Effector CD8-positive, alpha-beta T cell (primary cell): Measurements from ENCODE around the gene ZDHHC20.
A peak's percentile ranks its signal among the peaks of the same experiment; 100 is the strongest.

Experiments used
- DNase-seq: peaks from one replicate; lab custom pipeline; 2025; lab: John Stamatoyannopoulos, UW
- total RNA-seq, 4 experiments: gene quantifications; one replicate each; lab custom pipeline; 2026; lab: John Stamatoyannopoulos, UW

ZDHHC20 gene
- total RNA-seq: 133 to 176 (median 161) reads per million in 4 experiments

GRCh38 chr13:21458813-21459701 lies at the start of gene ZDHHC20:
Gene ZDHHC20, minus strand, starts transcription at chr13:21459303. Its CDS starts 132 bp downstream, at chr13:21459171.
- peak; percentile 83 for DNase-seq

GRCh38 chr13:21504379-21504778 lies 45.3 kb upstream of the ZDHHC20 start:
- DNase-seq: no peak

GRCh38 chr13:21501686-21502085 lies 42.6 kb upstream of the ZDHHC20 start:
- no peak for DNase-seq

- DNase-seq: no peak
These were observed 27.2 kb upstream of the ZDHHC20 start for GRCh38 chr13:21486322-21486721.

GRCh38 chr13:21483748-21484147 lies 24.6 kb upstream of the ZDHHC20 start:
- no peak for DNase-seq

- no peak for DNase-seq
These were observed 22.3 kb upstream of the ZDHHC20 start for GRCh38 chr13:21481359-21481758.

- DNase-seq: peak; percentile 21
These were observed 20.0 kb upstream of the ZDHHC20 start for GRCh38 chr13:21478881-21479808.

GRCh38 chr13:21476893-21477472 lies 17.9 kb upstream of the ZDHHC20 start:
- DNase-seq: peak; percentile 68

- DNase-seq: no peak
These were observed 16.0 kb upstream of the ZDHHC20 start for GRCh38 chr13:21475115-21475514.

- DNase-seq: no peak
These were observed 11.7 kb upstream of the ZDHHC20 start for GRCh38 chr13:21470785-21471184.

GRCh38 chr13:21466527-21466926 lies 7.4 kb upstream of the ZDHHC20 start:
- no peak for DNase-seq

GRCh38 chr13:21465710-21466160 lies 6.6 kb upstream of the ZDHHC20 start:
- no peak for DNase-seq

GRCh38 chr13:21463424-21463823 lies 4.3 kb upstream of the ZDHHC20 start:
- DNase-seq: no peak

- no peak for DNase-seq
These were observed 2.0 kb upstream of the ZDHHC20 start for GRCh38 chr13:21461131-21461530.

- peak; percentile 16 for DNase-seq
These were observed 671 bp downstream of the ZDHHC20 start for GRCh38 chr13:21458451-21458812.

- DNase-seq: no peak
These were observed 5.6 kb downstream of the ZDHHC20 start for GRCh38 chr13:21453387-21454081.

GRCh38 chr13:21450936-21451335 lies 8.2 kb downstream of the ZDHHC20 start:
- DNase-seq: no peak

- DNase-seq: no peak
These were observed 12.4 kb downstream of the ZDHHC20 start for GRCh38 chr13:21446656-21447055.

- no peak for DNase-seq
These were observed 13.3 kb downstream of the ZDHHC20 start for GRCh38 chr13:21445759-21446158.

- no peak for DNase-seq
These were observed 15.9 kb downstream of the ZDHHC20 start for GRCh38 chr13:21443171-21443570.

GRCh38 chr13:21436582-21436981 lies 22.5 kb downstream of the ZDHHC20 start:
- DNase-seq: no peak
